Suprapubic skin (tissue), 4 donors: Measurements from ENCODE around the gene HECW1.

Experiments used
- POLR2A ChIP-seq, 2 donors: fragments of 450-650 bp; IDR thresholded peaks; one replicate each; pipeline ENCODE4 v1.6.1; 2017; ENCODE audit warnings: antibody characterized with exemption in 2 of 2, mild to moderate bottlenecking in 2 of 2, moderate library complexity in 2 of 2
- POLR2AphosphoS5 ChIP-seq, 3 donors: sonication (generic); formaldehyde crosslinking; IDR thresholded peaks; one replicate each; pipeline ENCODE4 v1.6.1; 2017; ENCODE audit warnings: antibody characterized with exemption in 3 of 3
- TF ChIP-seq, protein P1 (sequence below), 2 donors: fragments of 200-600 bp in 1 of 2; fragments of 450-650 bp in 1 of 2; sonication (generic) in 1 of 2; IDR thresholded peaks; one replicate each; pipeline ENCODE4 v1.5.1; 2016 to 2019; ENCODE audit warnings: antibody characterized with exemption in 2 of 2, mild to moderate bottlenecking in 1 of 2, moderate library complexity in 1 of 2

GRCh38 chr7:43385309-43385680 is 272.8 kb downstream of the HECW1 start:
- TF ChIP-seq, protein P1, sequence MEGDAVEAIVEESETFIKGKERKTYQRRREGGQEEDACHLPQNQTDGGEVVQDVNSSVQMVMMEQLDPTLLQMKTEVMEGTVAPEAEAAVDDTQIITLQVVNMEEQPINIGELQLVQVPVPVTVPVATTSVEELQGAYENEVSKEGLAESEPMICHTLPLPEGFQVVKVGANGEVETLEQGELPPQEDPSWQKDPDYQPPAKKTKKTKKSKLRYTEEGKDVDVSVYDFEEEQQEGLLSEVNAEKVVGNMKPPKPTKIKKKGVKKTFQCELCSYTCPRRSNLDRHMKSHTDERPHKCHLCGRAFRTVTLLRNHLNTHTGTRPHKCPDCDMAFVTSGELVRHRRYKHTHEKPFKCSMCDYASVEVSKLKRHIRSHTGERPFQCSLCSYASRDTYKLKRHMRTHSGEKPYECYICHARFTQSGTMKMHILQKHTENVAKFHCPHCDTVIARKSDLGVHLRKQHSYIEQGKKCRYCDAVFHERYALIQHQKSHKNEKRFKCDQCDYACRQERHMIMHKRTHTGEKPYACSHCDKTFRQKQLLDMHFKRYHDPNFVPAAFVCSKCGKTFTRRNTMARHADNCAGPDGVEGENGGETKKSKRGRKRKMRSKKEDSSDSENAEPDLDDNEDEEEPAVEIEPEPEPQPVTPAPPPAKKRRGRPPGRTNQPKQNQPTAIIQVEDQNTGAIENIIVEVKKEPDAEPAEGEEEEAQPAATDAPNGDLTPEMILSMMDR (IDR thresholded peaks at IDR 0.05) = no peak
- TF ChIP-seq POLR2A (IDR thresholded peaks at IDR 0.05) (no peak), POLR2AphosphoS5 (IDR thresholded peaks at IDR 0.05) (no peak)
